SK-N-MC (cell line): ENCODE results near the gene CSNK2B.

Source experiments
- DNase-seq: peaks from one replicate; pipeline ENCODE4 v3.0.0-alpha.2; 2011; ENCODE audit warnings: low read depth, low spot score
- H3K27ac ChIP-seq: fragments of 200-600 bp; sonication (generic); 2 replicates; pipeline ENCODE4 v1.5.1; 2016; ENCODE audit warnings: mixed run types
- H3K36me3 ChIP-seq: fragments of 200-600 bp; sonication (generic); 2 replicates; pipeline ENCODE4 v1.6.1; 2017; ENCODE audit warnings: antibody characterized with exemption, low read length, mixed read lengths; ENCODE audit not compliant: insufficient read depth
- H3K4me3 ChIP-seq: fragments of 200-600 bp; sonication (generic); 2 replicates; pipeline ENCODE4 v1.5.1; 2016
- H3K9ac ChIP-seq: fragments of 200-600 bp; sonication (generic); 2 replicates; pipeline ENCODE4 v1.8.0; 2017; ENCODE audit warnings: mixed run types, mixed read lengths; ENCODE audit not compliant: insufficient read length
- H3K9me3 ChIP-seq: fragments of 200-600 bp; sonication (generic); 2 replicates; pipeline ENCODE4 v1.6.1; 2017; ENCODE audit warnings: low read depth, mild to moderate bottlenecking, antibody characterized with exemption, low read length, moderate library complexity, mixed read lengths
- EZH2 ChIP-seq: fragments of 200-600 bp; sonication (generic); IDR thresholded peaks from one replicate; pipeline ENCODE4 v1.6.1; 2017; ENCODE audit warnings: antibody characterized with exemption
- FOXP2 ChIP-seq: optimal IDR thresholded peaks from 2 replicates; pipeline ENCODE3; 2011; ENCODE audit warnings: mild to moderate bottlenecking, moderate library complexity; ENCODE audit not compliant: insufficient read depth; ENCODE audit errors: extremely low read length, control extremely low read depth
- POLR2AphosphoS5 ChIP-seq: IDR thresholded peaks from 2 replicates; pipeline ENCODE4 v1.6.1; 2012; ENCODE audit warnings: mild to moderate bottlenecking, low read depth, low read length, borderline replicate concordance

The CSNK2B gene

GRCh38 chr6:31687860-31688693, 22.2 kb downstream of the CSNK2B start:
- Histone ChIP-seq H3K9ac (no peak overlapping the region), H3K4me3 (no peak overlapping the region), H3K36me3 (peaks cover 23% of the 10 kb centered on the region; the same call in 1 of the 2 replicates), H3K27ac (no peak overlapping the region), H3K9me3 (no peaks in the 10 kb centered on the region)
- no peak for DNase-seq
- TF ChIP-seq FOXP2 (no peak), EZH2 (no peak), POLR2AphosphoS5 (no peak)

GRCh38 chr6:31689249-31690110, 23.6 kb downstream of the CSNK2B start:
- no peak overlapping the region for H3K9ac ChIP-seq
- TF ChIP-seq POLR2AphosphoS5 (no peak), EZH2 (no peak)
- H3K36me3 ChIP-seq, result peaks cover 23% of the 10 kb centered on the region; the same call in 1 of the 2 replicates
- no peak overlapping the region for H3K4me3 ChIP-seq
- H3K27ac ChIP-seq, result no peak overlapping the region
- no peak for DNase-seq
- no peaks in the 10 kb centered on the region for H3K9me3 ChIP-seq

GRCh38 chr6:31690231-31691077, 24.6 kb downstream of the CSNK2B start:
- Histone ChIP-seq H3K4me3 (no peak overlapping the region), H3K36me3 (peaks cover 23% of the 10 kb centered on the region; the same call in 1 of the 2 replicates), H3K9ac (no peak overlapping the region), H3K27ac (no peak overlapping the region), H3K9me3 (no peaks in the 10 kb centered on the region)
- DNase-seq, result no peak
- no peak for TF ChIP-seq EZH2

- TF ChIP-seq FOXP2 (no peak), POLR2AphosphoS5 (no peak), EZH2 (no peak)
- no peak overlapping the region for H3K4me3 ChIP-seq
- DNase-seq, result no peak
- no peaks in the 10 kb centered on the region for H3K9me3 ChIP-seq
- no peak overlapping the region for H3K9ac ChIP-seq
- H3K36me3 ChIP-seq, result peaks cover 23% of the 10 kb centered on the region; the same call in 1 of the 2 replicates
- no peak overlapping the region for H3K27ac ChIP-seq
Measured at GRCh38 chr6:31691078-31691463, 25.2 kb downstream of the CSNK2B start.

GRCh38 chr6:31691564-31692108, 25.8 kb downstream of the CSNK2B start:
- Histone ChIP-seq H3K9ac (no peak overlapping the region), H3K4me3 (no peak overlapping the region), H3K36me3 (peaks cover 26% of the 10 kb centered on the region; the same call in 1 of the 2 replicates), H3K27ac (no peak overlapping the region), H3K9me3 (no peaks in the 10 kb centered on the region)
- DNase-seq, result no peak
- TF ChIP-seq FOXP2 (no peak), POLR2AphosphoS5 (no peak), EZH2 (no peak)

GRCh38 chr6:31692353-31692752, 26.5 kb downstream of the CSNK2B start:
- TF ChIP-seq FOXP2, result no peak
- Histone ChIP-seq H3K4me3 (no peak overlapping the region), H3K9ac (no peak overlapping the region), H3K9me3 (no peaks in the 10 kb centered on the region), H3K36me3 (peaks cover 33% of the 10 kb centered on the region; the same call in 1 of the 2 replicates), H3K27ac (no peak overlapping the region)
- DNase-seq, result no peak

- Histone ChIP-seq H3K27ac (no peak overlapping the region), H3K9me3 (no peaks in the 10 kb centered on the region), H3K9ac (no peak overlapping the region), H3K36me3 (peaks cover 31% of the 10 kb centered on the region; the same call in 1 of the 2 replicates), H3K4me3 (no peak overlapping the region)
- TF ChIP-seq EZH2, result no peak
- no peak for TF ChIP-seq POLR2AphosphoS5
- no peak for TF ChIP-seq FOXP2
- DNase-seq, result no peak
Measured at GRCh38 chr6:31692886-31693285, 27.0 kb downstream of the CSNK2B start.

GRCh38 chr6:31693535-31693934, 27.7 kb downstream of the CSNK2B start:
- H3K9ac ChIP-seq, result no peak overlapping the region
- H3K4me3 ChIP-seq, result no peak overlapping the region
- no peaks in the 10 kb centered on the region for H3K9me3 ChIP-seq
- no peak for TF ChIP-seq EZH2
- TF ChIP-seq POLR2AphosphoS5, result no peak
- no peak for TF ChIP-seq FOXP2
- DNase-seq, result no peak
- H3K36me3 ChIP-seq, result peaks cover 25% of the 10 kb centered on the region; the same call in 1 of the 2 replicates
- H3K27ac ChIP-seq, result no peak overlapping the region
